GM18517 (cell line): ENCODE results near the gene UCHL5.
A peak's percentile ranks its signal among the peaks of the same experiment; 100 is the strongest.

Experiments
- ATAC-seq: cut with Tn5 transposase; IDR thresholded peaks from one replicate; pipeline ENCODE4 v1.9.1; 2021; ENCODE audit warnings: mild to moderate bottlenecking, moderate library complexity; ENCODE audit not compliant: unreplicated experiment

The UCHL5 gene

GRCh38 chr1:193059282-193060114 lies at the start of gene UCHL5, which contains the start of gene RO60:
UCHL5 (minus strand) TSS chr1:193059360; CDS start chr1:193059260, 100 bp downstream.
RO60 (plus strand) TSS chr1:193059612; CDS start chr1:193069055, 9,443 bp downstream.
- ATAC-seq, result peak; percentile 94

GRCh38 chr1:193108471-193108870 lies 49.3 kb upstream of the UCHL5 start:
- ATAC-seq, result no peak

GRCh38 chr1:193105821-193106177 lies 46.6 kb upstream of the UCHL5 start:
- no peak for ATAC-seq

GRCh38 chr1:193104907-193105820 lies 46.0 kb upstream of the UCHL5 start, which contains the start of gene GLRX2:
GLRX2 (minus strand) TSS chr1:193105414; CDS start chr1:193105382, 32 bp downstream.
- ATAC-seq, result peak; percentile 87

GRCh38 chr1:193104502-193104906 lies 45.3 kb upstream of the UCHL5 start:
- ATAC-seq, result peak; percentile 28

- no peak for ATAC-seq
Measured at GRCh38 chr1:193103759-193104501, 44.8 kb upstream of the UCHL5 start.

GRCh38 chr1:193102662-193103061 lies 43.5 kb upstream of the UCHL5 start:
- ATAC-seq, result no peak

GRCh38 chr1:193094112-193094511 lies 35.0 kb upstream of the UCHL5 start:
- no peak for ATAC-seq

- no peak for ATAC-seq
Measured at GRCh38 chr1:193090865-193091264, 31.7 kb upstream of the UCHL5 start.

GRCh38 chr1:193087893-193088292 lies 28.7 kb upstream of the UCHL5 start:
- ATAC-seq, result no peak

- ATAC-seq, result no peak
Measured at GRCh38 chr1:193086342-193086741, 27.2 kb upstream of the UCHL5 start.

- ATAC-seq, result no peak
Measured at GRCh38 chr1:193085263-193085662, 26.1 kb upstream of the UCHL5 start.

GRCh38 chr1:193083365-193084088 lies 24.4 kb upstream of the UCHL5 start:
- ATAC-seq, result peak; percentile 98

- ATAC-seq, result no peak
Measured at GRCh38 chr1:193079187-193079586, 20.0 kb upstream of the UCHL5 start.

GRCh38 chr1:193077991-193078390 lies 18.8 kb upstream of the UCHL5 start:
- ATAC-seq, result no peak

GRCh38 chr1:193070942-193071341 lies 11.8 kb upstream of the UCHL5 start:
- ATAC-seq, result peak; percentile 63

- no peak for ATAC-seq
Measured at GRCh38 chr1:193070386-193070753, 11.2 kb upstream of the UCHL5 start.

- no peak for ATAC-seq
Measured at GRCh38 chr1:193069748-193070385, 10.7 kb upstream of the UCHL5 start.

GRCh38 chr1:193068013-193068412 lies 8.9 kb upstream of the UCHL5 start:
- no peak for ATAC-seq

GRCh38 chr1:193066606-193067005 lies 7.4 kb upstream of the UCHL5 start:
- ATAC-seq, result no peak
